GM21515 (cell line): ENCODE data around the gene CAPN10.
"Not testable (repeated sequence)": the region's sequence is repeated elsewhere in the genome, so short reads cannot be mapped to it uniquely, and the experiment has no call there.

ENCODE experiments used
- ATAC-seq: cut with Tn5 transposase; IDR thresholded peaks from one replicate; pipeline ENCODE4 v1.9.1; 2021; ENCODE audit not compliant: unreplicated experiment

The CAPN10 gene

GRCh38 chr2:240601831-240602160 is 15.3 kb downstream of the CAPN10 start:
- no peak for ATAC-seq

DNA sequence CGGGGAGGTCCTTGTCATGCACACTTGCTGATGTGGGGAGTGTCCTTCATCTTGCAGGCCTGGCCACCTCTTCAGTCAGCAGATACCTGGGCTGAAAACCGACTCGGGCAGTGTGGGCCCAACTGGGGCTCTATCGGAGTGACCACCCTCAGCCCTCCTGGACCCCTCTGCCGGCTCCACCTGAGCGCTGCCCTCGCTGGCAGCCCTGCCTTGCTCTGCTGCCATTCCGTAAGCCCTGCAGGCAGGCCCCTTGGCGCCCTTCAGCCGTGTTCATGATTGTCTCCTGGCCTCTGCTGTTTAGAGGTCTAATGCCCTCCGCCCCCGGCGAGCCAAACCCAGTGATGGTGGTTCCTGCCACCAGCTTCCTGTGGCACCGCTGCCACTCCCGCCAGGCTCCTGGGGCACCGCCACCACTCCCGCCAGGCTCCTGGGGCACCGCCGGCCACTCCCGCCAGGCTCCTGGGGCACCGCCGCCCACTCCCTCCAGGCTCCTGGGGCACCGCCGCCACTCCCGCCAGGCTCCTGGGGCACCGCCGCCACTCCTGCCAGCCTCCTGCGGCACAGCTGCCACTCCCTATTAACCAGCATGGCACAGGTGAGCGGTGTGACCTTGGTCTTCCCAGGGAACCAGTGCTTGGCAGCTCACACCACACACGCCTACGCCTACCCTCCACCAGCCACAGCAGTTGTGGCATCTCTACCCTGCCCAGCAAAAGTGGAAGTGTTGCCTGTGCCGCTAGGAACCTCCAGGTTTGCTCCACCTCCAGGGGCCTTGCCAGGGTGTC is 15.9 kb downstream of the CAPN10 start:
- no peak for ATAC-seq

DNA sequence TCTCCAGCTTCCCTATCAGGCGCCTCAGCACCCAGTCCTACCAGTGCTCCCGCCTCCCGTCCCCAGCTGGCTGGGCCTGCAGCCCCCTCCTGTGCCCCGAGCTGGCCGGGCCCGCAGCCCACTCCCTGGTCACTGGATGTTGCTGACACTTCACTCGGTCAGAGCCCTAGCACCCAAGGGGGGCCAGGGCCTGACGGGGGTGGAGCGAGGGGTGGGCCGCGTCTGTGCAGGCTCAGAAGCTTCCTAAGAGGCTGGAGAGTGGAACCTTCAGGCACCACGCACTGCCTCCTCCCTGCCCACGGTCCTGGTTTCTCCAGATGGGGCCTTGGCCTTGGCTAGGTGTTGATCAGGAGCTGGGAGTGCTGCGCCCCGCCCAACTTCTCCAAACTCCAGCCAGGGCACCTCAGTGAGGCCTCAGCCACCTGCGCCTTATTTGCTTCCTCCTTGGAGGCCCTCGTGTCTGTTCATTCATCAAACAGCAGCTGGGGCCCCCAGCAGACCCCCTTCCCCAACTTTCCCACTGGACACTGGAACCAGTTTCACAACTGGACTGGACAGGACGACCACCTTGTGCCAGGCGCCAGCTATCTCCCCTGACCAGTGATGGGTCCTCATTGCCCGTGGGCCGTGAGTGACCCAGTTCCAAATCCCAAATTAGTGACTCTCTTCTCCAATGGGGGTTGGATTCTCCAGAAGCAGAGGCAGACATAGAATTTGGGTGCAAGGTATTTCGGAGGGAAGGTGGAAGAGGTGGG is 16.7 kb downstream of the CAPN10 start:
- no peak for ATAC-seq

GRCh38 chr2:240603846-240604245 is 17.3 kb downstream of the CAPN10 start:
- no peak for ATAC-seq

DNA sequence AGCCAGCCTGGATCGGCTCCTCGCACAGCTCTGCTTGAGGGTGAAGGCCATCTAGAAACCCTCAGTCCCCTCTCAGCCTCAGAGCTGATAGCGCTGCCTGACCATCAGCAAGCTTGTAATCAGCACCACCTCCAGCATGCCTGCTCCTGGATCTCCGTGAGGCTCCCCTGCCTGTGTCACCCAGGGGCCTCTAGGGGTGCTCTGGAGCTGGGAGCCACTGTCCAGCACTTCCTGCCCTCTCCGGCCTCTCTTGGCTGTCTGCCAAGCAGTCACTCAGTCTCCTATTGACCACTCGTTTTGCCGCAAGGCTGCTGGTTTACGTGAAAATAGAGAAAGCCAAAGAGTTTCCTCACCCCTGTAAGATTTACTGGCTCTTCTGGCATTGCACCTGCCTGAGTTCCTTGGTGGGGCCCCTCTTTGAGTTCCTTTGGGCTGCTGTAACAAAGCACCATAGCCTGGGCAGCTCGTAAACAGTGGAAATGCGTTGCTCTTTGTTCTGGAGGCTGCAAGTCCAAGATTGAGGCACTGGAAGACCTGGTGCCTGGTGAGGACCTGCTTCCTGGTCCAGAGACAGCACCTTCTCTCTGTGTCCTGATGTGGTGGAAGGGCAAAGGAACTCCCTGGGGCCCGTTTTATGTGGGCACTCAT is 17.9 kb downstream of the CAPN10 start:
- ATAC-seq = no peak

DNA sequence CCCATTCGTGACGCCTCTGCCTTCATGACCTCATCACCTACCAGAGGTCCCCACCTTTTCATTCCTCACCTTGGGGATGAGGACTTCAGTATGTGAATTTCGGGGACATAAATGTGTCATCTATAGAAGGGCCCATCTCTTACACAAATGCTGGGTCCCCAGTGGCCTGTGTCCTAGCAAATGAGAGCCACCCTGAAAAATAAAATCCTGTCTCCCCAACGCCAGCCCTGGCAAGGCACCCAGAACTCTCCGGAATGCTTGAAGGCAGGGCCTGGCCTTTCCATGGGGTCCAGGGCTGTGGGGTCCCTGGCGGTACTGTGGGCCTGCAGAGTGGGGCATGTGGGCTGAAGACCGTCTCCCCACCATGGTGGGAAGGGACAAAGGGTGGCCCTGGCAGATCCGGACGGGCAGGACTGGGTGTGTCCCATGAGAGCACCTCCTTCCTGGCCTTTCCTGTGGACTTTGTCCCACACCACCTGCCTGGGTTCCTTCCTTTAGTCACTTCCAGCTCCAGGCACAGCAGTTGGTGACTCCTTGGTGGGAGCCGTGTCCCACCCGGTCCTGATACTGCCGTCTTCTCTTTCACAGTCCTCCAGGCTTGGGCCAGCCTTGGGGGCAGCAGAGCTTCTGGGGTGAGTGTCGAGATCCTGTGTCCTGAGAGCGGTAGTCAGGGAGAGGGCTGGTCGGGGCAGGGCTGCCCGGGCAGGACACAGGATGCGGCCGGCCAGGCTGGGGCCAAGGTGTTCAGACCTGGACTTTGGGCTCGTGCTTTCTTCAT is 18.6 kb downstream of the CAPN10 start:
- no peak for ATAC-seq

DNA sequence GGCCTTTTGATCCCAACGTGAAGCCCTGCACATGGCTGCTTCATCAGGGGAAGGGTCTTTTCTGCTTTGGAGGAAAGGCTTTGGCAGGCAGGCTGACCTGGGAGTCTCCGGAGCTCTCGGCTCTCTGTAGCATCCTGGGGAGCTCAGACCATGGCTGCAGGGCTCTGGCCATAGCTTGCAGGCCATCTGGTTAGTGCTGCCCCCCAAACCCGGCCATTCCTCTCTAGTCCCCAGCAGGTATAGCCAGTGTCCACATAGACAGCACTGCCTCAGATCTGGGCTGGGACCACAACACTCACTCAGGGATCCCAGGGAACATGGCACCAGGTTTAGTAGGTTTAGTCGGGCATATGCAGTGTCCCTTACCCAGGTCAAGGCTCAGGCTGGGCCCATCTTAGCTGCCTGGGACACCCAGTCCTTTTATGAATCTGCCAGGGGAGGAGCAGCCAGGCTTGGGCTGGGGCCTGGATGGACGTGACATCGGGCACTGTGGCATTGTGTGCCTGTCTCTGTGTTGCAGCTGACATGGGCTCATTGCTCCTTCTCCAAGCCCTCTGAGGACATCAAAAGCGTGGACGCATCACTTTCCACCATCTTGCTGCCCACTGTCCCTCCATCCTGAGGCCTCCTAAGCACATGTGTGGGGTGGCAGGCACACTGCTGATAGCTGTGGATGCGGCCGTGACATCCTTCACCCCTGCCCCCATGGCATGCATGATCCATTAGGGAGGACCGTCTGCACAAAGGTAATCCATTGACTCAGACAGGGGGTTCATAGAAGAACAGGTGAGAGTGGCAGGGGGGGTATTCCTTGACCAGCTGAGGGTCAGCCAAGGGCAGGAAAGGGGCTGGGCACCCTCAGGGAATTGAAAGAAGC is 19.6 kb downstream of the CAPN10 start:
- no peak for ATAC-seq

GRCh38 chr2:240611601-240612210 is 25.2 kb downstream of the CAPN10 start:
- no peak for ATAC-seq

DNA sequence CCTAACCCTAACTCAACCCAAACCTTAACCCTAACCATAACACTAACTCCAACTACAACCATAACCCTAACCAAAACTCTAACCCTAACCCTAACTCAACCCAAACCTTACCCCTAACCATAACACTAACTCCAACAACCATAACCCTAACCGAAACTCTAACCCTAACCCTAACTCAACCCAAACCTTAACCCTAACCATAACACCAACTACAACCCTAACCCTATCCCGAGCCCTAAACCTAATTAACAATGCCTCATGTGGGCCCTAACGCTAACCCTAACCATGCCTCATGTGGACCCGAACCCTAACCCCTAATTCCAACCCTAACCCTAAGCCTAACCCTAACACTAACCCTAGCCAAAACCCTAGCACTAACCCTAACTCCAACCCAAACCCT is 27.2 kb downstream of the CAPN10 start:
- ATAC-seq = no peak

DNA sequence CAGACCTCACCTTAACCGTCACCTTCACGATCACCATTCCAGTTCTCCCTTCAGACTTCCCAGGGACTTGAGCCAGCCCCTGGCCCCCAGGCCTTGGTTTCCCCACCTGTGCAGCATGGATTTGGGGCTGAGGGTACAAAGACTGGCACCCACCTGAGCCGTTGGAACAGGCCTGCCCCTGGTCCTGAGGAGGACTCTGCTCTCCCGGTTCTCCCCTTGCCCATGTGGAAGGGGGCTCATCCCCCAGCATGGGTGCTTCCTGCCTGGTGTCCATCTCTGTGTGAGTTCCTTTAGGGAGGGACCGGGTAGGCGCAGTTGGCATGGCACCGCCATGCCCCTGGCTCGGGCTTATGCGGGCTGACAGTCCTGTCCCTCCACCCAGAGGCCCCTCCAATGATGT is 27.9 kb downstream of the CAPN10 start:
- ATAC-seq = no peak

GRCh38 chr2:240615396-240615795 is 28.9 kb downstream of the CAPN10 start:
- no peak for ATAC-seq

GRCh38 chr2:240615820-240616547 is 29.4 kb downstream of the CAPN10 start:
- no peak for ATAC-seq

- ATAC-seq = not testable (repeated sequence)
Observed at GRCh38 chr2:240616860-240617666, 30.5 kb downstream of the CAPN10 start.

DNA sequence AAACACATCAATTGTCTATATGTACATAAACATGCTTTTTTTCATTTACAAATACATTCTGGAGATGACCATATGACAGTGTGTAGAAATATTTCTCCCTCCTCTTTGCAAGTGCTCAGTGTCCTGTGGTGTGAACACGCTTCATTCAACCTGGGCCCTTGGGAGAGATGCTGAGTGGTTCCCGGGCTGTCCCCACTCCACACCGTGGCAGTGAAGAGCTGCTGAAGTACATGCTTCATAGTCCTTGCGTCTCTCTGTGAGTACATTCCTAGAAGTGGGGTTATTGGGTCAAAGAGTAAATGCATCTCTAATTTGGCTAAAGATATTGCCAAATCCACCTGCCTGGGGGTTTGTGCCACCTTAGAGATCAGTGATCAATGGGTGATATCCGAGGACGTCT is 32.2 kb downstream of the CAPN10 start:
- no peak for ATAC-seq

DNA sequence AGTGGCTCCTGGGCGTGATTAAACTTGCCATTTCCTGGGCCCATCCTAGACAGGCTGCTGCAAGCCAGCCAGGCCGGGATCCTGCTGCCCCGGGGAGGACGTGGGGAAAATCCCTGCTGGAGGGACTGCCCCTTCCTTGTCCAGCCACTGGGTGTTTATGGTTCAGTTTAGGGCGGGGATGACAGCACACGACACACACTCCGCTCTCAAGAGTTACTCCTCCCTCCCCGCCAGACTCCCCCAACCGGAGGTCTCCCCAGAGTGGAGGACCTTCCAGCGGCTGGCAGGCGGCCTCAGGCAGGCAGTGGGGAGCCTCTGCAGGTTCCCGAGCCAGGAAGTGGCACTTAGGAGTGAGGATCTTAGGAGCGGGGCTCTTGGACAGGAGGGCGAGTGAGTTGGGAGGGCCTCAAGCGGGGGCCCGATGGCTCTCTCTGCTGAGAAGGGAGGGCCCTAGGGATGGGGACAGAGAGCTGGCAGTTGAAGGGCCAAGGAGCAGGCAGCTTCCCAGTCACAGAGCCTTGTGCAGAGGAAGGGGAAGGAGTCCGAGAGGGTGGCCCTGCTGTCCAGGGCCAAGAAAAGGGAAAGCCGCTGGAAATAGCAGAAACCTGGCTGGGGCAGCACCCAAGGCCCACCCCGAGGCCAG is 33.1 kb downstream of the CAPN10 start:
- no peak for ATAC-seq

DNA sequence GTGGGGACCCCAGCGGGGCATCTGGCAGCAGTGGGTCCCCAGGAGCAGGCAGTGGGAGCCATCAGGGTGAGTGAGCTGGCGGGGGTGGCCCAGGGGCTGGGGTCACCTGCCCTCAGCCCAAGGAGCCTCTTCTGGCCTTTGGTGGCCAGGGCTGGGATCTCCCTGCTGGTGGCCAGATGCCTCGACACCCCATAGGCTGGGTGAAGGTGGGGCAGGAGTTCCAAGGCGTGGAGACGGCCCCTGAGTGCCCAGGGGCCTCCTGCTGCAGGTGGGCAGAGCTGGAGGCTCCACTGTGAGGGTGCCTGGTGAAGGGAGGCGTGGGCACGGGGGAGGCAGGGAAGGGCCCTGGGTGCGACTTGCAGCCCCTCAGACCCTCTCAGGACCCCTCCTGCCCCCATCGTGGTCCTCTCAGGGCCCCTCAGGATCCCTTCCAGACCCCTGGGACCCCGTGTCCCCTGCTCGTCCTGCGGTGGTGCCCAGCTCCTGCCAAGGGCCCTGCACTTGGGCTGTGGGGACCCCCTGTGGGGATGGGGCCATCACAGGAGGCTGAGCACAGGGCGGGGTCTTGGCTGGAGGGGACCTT is 33.7 kb downstream of the CAPN10 start:
- ATAC-seq = no peak

DNA sequence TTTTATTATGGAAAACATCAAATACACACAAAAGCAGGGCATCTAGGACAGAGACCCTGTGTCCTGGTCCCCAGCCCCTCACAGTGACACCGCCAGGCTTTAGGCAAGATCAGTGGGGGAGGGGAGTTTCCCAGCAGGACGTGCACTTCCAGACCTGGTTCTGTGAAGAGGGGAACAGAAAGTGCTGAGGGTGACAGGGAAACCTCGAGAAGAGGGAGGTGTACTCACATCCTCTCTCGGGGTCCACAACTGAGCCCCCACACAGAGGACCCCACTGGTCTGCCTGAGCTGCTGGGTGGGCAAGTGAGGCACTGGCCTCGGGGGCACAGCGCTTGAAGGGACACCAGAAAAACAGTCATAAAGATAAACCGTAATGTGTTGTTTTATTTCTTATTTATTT is 34.3 kb downstream of the CAPN10 start:
- no peak for ATAC-seq

DNA sequence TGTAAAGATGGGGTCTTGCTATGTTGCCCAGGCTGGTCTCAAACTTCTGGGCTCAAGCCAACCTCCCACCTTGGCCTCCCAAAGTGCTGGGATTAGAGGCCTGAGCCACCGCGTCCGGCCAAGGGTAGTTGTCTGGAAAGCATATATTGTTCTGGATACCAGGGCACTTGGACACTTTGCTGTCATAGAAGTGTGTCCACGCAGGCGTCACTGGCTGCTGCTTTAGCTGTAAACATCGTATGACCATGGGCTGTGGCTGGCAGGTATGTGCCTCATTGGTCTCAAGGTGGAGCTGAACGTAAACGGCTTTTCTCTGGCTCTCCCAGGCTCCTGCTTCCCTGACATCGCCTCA is 35.5 kb downstream of the CAPN10 start:
- no peak for ATAC-seq
